Activated CD8-positive, alpha-beta T cell treated with anti-CD3 and anti-CD28 coated beads for 36 hours (primary cell): ENCODE data around the gene HCST. TPM values are rescaled to one million over a fixed set of nuclear protein-coding genes. Genes with fewer than 3 reads are reported as not detected.

Experiments
- ATAC-seq: fragments of 200-7000 bp; cut with Tn5 transposase; one replicate; pipeline ENCODE4 v1.10.0; 2021; ENCODE audit warnings: mild to moderate bottlenecking, moderate library complexity
- CTCF ChIA-PET: fragments of 350-600 bp; sonication (Branson Sonifier 250); formaldehyde crosslinking; loops from one replicate; lab custom pipeline; 2021; ENCODE audit warnings: antibody characterized with exemption; lab: Charles Lee
- POLR2A ChIA-PET: fragments of 350-600 bp; sonication (Branson Sonifier 250); formaldehyde crosslinking; loops from one replicate; lab custom pipeline; 2021; ENCODE audit warnings: antibody characterized with exemption; lab: Charles Lee
- DNase-seq: peaks from one replicate; pipeline ENCODE4 v3.0.0-alpha.2; 2020
- H3K27ac Mint-ChIP-seq: one replicate; pipeline ENCODE4 v1.8.0; 2021; ENCODE audit warnings: mild to moderate bottlenecking, mixed read lengths
- H3K27me3 Mint-ChIP-seq: one replicate; pipeline ENCODE4 v1.8.0; 2021; ENCODE audit warnings: mixed read lengths
- H3K36me3 Mint-ChIP-seq: one replicate; pipeline ENCODE4 v1.8.0; 2021; ENCODE audit warnings: low read depth, mixed read lengths
- H3K4me1 Mint-ChIP-seq: one replicate; pipeline ENCODE4 v1.8.0; 2021; ENCODE audit warnings: low read depth, mixed read lengths
- H3K4me3 Mint-ChIP-seq: one replicate; pipeline ENCODE4 v1.8.0; 2021; ENCODE audit warnings: mild to moderate bottlenecking, moderate library complexity, mixed read lengths
- H3K9me3 Mint-ChIP-seq: one replicate; pipeline ENCODE4 v1.8.0; 2021; ENCODE audit warnings: mixed read lengths
- intact Hi-C: fragments of 100-400 bp; cut with micrococcal nuclease; formaldehyde crosslinking; loops from one replicate; pipeline ENCODE4 v1.10.0; 2022
- total RNA-seq, 2 experiments: library from RNA; stranded (reverse); gene quantifications; one replicate each; pipeline ENCODE4 v1.2.3, GENCODE V29; 2021
- TF ChIP-seq, protein P1 (sequence below): fragments of 200-600 bp; IDR thresholded peaks from one replicate; pipeline ENCODE4 v1.8.0; 2022; ENCODE audit warnings: antibody characterized with exemption, mild to moderate bottlenecking

HCST gene
- total RNA-seq, 2 experiments from 2014 or later, result 57.1 to 72.0 TPM

DNA sequence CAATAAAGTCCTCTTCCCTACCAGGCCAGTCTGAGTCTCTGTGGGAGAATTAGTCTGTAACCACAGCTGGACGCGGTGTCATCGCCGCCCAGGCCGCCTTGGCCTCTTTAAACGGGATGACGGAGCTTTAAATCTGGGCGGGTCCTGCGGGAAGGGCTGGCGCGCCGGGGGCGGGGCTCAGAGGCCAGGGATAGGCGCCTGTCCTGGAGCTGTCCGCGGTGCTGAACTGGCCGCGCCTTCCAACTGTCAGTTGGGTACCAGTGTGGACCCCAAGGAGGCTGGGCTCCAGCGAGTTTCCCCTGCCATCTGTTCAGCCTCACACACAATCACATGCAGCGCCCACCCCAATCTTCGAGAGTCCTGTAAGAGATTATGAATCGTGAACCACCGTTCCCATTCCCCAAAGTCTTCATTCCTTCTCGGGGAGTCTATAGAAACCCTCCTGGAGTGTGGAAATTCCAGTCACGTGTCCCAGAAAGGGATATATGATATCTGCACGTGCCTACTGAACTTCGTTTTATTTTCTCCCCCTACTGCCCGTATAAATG lies 22.5 kb upstream of the HCST start:
- intact Hi-C loops, result no loop called here
- Mint-ChIP-seq H3K4me1 (peaks cover 5% of the 10 kb centered on the region), H3K27ac (no peak overlapping the region), H3K9me3 (no peaks in the 10 kb centered on the region), H3K36me3 (no peaks in the 10 kb centered on the region), H3K4me3 (no peak overlapping the region), H3K27me3 (peaks cover 19% of the 10 kb centered on the region)
- POLR2A ChIA-PET, result interaction anchor here (0.6 kb wide), 1 partner anchor 32 kb away, joined by 3 read pairs; no protein-coding TSS in a partner anchor
- ATAC-seq, result peak; percentile 90
- peak; percentile 92 for DNase-seq
- TF ChIP-seq, protein P1, sequence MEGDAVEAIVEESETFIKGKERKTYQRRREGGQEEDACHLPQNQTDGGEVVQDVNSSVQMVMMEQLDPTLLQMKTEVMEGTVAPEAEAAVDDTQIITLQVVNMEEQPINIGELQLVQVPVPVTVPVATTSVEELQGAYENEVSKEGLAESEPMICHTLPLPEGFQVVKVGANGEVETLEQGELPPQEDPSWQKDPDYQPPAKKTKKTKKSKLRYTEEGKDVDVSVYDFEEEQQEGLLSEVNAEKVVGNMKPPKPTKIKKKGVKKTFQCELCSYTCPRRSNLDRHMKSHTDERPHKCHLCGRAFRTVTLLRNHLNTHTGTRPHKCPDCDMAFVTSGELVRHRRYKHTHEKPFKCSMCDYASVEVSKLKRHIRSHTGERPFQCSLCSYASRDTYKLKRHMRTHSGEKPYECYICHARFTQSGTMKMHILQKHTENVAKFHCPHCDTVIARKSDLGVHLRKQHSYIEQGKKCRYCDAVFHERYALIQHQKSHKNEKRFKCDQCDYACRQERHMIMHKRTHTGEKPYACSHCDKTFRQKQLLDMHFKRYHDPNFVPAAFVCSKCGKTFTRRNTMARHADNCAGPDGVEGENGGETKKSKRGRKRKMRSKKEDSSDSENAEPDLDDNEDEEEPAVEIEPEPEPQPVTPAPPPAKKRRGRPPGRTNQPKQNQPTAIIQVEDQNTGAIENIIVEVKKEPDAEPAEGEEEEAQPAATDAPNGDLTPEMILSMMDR, result no peak
- CTCF ChIA-PET, result interaction anchor here (1.5 to 6.1 kb wide), 3 partner anchors 10 to 52 kb away, joined by 3 to 88 read pairs (median 6); no protein-coding TSS in a partner anchor

DNA sequence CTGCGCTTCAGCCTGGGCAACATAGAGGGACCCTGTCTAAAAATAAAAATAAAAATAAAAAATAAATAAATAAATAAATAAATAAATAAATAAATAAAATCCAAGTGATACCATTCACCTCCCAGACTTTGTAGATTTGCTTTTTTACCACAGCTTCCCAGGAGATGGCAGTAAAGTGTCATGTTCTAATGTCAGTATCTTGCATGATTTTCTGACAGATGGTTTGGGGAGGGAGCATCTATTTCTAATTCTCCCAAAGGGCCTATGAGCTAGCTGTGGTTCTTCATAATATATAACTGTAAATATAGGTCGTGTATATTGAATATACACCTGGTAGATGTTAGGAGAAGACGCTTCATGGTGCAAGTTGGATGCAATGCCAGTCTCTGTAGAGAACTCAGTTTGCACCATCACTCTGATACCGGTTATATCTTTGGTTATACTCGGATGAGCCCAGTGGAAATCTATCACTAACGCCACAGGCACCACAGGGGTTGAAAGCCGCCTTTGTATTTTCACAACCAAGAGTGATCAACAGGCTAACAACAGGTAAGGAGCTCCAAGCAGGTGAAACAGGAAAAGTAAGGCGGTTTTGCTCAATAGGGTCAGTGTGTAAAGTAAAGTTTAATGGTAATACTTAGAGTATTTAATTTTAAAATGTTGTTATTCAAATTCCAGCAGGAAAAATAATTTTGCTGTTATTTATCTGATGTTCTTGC lies 20.1 kb upstream of the HCST start:
- H3K27ac Mint-ChIP-seq, result no peak overlapping the region
- H3K4me1 Mint-ChIP-seq, result peaks cover 5% of the 10 kb centered on the region
- H3K4me3 Mint-ChIP-seq, result no peak overlapping the region
- TF ChIP-seq, protein P1, result peak; percentile 72
- H3K9me3 Mint-ChIP-seq, result no peaks in the 10 kb centered on the region
- intact Hi-C loops, result loop anchor here (1.0 kb wide), 1 partner anchor 49 kb away; no protein-coding TSS in a partner anchor
- DNase-seq (peak; percentile 54), ATAC-seq (peak; percentile 52)
- CTCF ChIA-PET, result interaction anchor here (0.7 to 6.1 kb wide), 10 partner anchors 10 to 190 kb away, joined by 3 to 88 read pairs (median 4); no protein-coding TSS in a partner anchor
- peaks cover 9% of the 10 kb centered on the region for H3K36me3 Mint-ChIP-seq
- POLR2A ChIA-PET, result interaction anchor here (1.0 to 3.1 kb wide), 5 partner anchors 23 to 164 kb away, joined by 3 to 13 read pairs (median 3); no protein-coding TSS in a partner anchor
- H3K27me3 Mint-ChIP-seq, result peaks cover 15% of the 10 kb centered on the region

DNA sequence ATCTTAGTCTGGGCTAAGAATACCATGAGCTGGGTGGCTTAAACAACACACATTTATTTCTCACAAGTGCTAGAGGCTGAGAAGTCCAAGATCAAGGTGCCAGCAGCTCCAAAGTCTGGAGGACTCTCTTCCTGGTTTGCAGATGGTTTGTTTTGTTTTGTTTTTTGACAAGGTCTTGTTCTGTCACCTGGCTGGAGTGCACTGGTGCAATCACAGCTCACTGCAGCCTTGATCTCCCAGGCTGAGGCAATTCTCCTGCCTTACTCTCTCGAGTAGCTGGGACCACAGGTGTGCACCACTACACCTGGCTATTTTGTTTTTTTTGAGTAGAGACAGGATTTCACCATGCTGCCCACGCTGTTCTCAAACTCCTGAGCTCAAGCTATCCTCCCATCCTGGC lies 18.4 kb upstream of the HCST start:
- intact Hi-C loops, result no loop called here
- no peaks in the 10 kb centered on the region for H3K9me3 Mint-ChIP-seq
- H3K27ac Mint-ChIP-seq, result no peak overlapping the region
- peaks cover 8% of the 10 kb centered on the region for H3K27me3 Mint-ChIP-seq
- no peak overlapping the region for H3K4me3 Mint-ChIP-seq
- POLR2A ChIA-PET, result interaction anchor here (0.7 to 3.5 kb wide), 8 partner anchors 13 to 57 kb away, joined by 3 to 24 read pairs (median 4); no protein-coding TSS in a partner anchor
- peaks cover 24% of the 10 kb centered on the region for H3K36me3 Mint-ChIP-seq
- TF ChIP-seq, protein P1, result no peak
- H3K4me1 Mint-ChIP-seq, result peaks cover 7% of the 10 kb centered on the region
- CTCF ChIA-PET, result interaction anchor here (0.6 to 6.1 kb wide), 2 partner anchors 40 to 48 kb away, joined by 3 to 88 read pairs; no protein-coding TSS in a partner anchor
- DNase-seq (no peak), ATAC-seq (no peak)

DNA sequence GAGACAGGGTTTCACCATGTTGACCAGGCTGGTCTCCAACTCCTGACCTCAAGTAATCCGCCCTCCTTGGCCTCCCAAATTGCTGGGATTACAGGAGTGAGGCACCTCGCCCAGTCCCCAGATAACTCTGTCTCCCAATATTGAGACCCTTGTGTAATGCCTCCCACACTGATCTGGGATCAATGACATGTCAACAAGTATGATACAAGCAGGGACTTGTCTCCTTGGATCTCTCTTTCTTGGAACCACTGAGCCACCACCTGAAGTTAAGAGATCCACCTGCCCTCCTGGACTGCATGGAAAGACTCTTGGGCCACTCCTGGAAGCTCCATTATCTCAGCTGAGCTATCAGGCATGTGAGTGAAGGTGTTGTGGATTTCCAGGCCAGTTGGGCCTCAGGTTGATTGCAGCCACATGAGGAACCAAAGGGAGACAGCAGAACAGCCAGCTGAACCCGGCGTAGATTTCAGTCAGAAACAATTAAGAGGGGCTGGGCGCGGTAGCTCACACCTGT lies 17.0 kb upstream of the HCST start:
- DNase-seq (no peak), ATAC-seq (no peak)
- Mint-ChIP-seq H3K4me3 (no peak overlapping the region), H3K27ac (peak overlapping the region; percentile 43), H3K4me1 (peaks cover 12% of the 10 kb centered on the region), H3K36me3 (peaks cover 35% of the 10 kb centered on the region), H3K9me3 (no peaks in the 10 kb centered on the region), H3K27me3 (no peaks in the 10 kb centered on the region)
- CTCF ChIA-PET, result interaction anchor here (0.8 to 2.1 kb wide), 3 partner anchors 9 to 47 kb away, joined by 3 to 6 read pairs (median 3); no protein-coding TSS in a partner anchor
- intact Hi-C loops, result no loop called here
- POLR2A ChIA-PET, result interaction anchor here (0.8 to 3.5 kb wide), 3 partner anchors 9 to 46 kb away, joined by 3 to 24 read pairs (median 4); no protein-coding TSS in a partner anchor
- TF ChIP-seq, protein P1, result no peak
